ENCODE measurements around the gene SMOC2. TPM values are rescaled to one million over a fixed set of nuclear protein-coding genes. Genes with fewer than 3 reads are reported as not detected.

Gene SMOC2
- total RNA-seq, 6 experiments from 2014 or later, result 0.42 to 3.5 (median 1.2) TPM

- ATAC-seq (no peak), DNase-seq (no peak)
- Histone ChIP-seq H3K36me3 (no peaks in the 10 kb centered on the region), H3K27me3 (no peaks in the 10 kb centered on the region), H3K4me1 (no peaks in the 10 kb centered on the region), H3K4me3 (no peak overlapping the region), H3K9me3 (no peaks in the 10 kb centered on the region), H3K27ac (no peak overlapping the region)
- intact Hi-C loops (cut with DNase I), result no loop called here
- WGBS (ENCODE audit: insufficient coverage, low coverage, low lambda C conversion rate, missing lambda C conversion rate), result 83% methylated on average over 12 of the region's 15 CpGs
- TF ChIP-seq CTCF (IDR thresholded peaks at IDR 0.05) (no peak), POLR2A (IDR thresholded peaks at IDR 0.05) (no peak)
Observed at GRCh38 chr6:168416531-168416930, 24.5 kb upstream of the SMOC2 start.

GRCh38 chr6:168417191-168417590 is 23.8 kb upstream of the SMOC2 start:
- TF ChIP-seq POLR2A (IDR thresholded peaks at IDR 0.05) (no peak), CTCF (IDR thresholded peaks at IDR 0.05) (no peak)
- intact Hi-C loops (cut with DNase I), result no loop called here
- Histone ChIP-seq H3K36me3 (no peaks in the 10 kb centered on the region), H3K4me3 (no peak overlapping the region), H3K27me3 (no peaks in the 10 kb centered on the region), H3K27ac (no peak overlapping the region), H3K9me3 (no peaks in the 10 kb centered on the region), H3K4me1 (no peaks in the 10 kb centered on the region)
- ATAC-seq, result peak in 3 of 4 donors; percentile 27 to 39 (median 37)
- no CpG with 5 or more reads among the region's 9 CpGs for WGBS (ENCODE audit: insufficient coverage, low coverage, low lambda C conversion rate, missing lambda C conversion rate)
- no peak for DNase-seq

GRCh38 chr6:168417679-168418557 is 23.1 kb upstream of the SMOC2 start:
- intact Hi-C loops (cut with DNase I), result no loop called here
- ATAC-seq (no peak), DNase-seq (no peak)
- Histone ChIP-seq H3K36me3 (no peaks in the 10 kb centered on the region), H3K27me3 (no peaks in the 10 kb centered on the region), H3K27ac (no peak overlapping the region), H3K4me1 (no peaks in the 10 kb centered on the region), H3K4me3 (no peak overlapping the region), H3K9me3 (no peaks in the 10 kb centered on the region)
- TF ChIP-seq POLR2A (IDR thresholded peaks at IDR 0.05), result no peak
- no peak for TF ChIP-seq CTCF (IDR thresholded peaks at IDR 0.05)
- 48% methylated on average over 18 of the region's 19 CpGs for WGBS (ENCODE audit: insufficient coverage, low coverage, low lambda C conversion rate, missing lambda C conversion rate)

- H3K9me3 ChIP-seq, result no peaks in the 10 kb centered on the region
- no peak for TF ChIP-seq CTCF (IDR thresholded peaks at IDR 0.05)
- no peak for TF ChIP-seq POLR2A (IDR thresholded peaks at IDR 0.05)
- intact Hi-C loops (cut with DNase I), result no loop called here
- no peak for ATAC-seq
- H3K36me3 ChIP-seq, result no peaks in the 10 kb centered on the region
- no peak for DNase-seq
- no peaks in the 10 kb centered on the region for H3K27me3 ChIP-seq
- 64% methylated on average over 3 of the region's 7 CpGs for WGBS (ENCODE audit: insufficient coverage, low coverage, low lambda C conversion rate, missing lambda C conversion rate)
- no peaks in the 10 kb centered on the region for H3K4me1 ChIP-seq
- H3K27ac ChIP-seq, result no peak overlapping the region
- no peak overlapping the region for H3K4me3 ChIP-seq
Observed at GRCh38 chr6:168418711-168419121, 22.3 kb upstream of the SMOC2 start.
